DND-41 (cell line): Measurements from ENCODE around the gene ARHGAP8.

Experiments
- EZH2 ChIP-seq: IDR thresholded peaks from 3 replicates; pipeline ENCODE4 v1.6.1; 2012; ENCODE audit warnings: borderline replicate concordance, low read depth, mild to moderate bottlenecking, moderate library complexity, low read length, inconsistent platforms; ENCODE audit not compliant: severe bottlenecking
- TF ChIP-seq, protein P1 (sequence below): IDR thresholded peaks from 2 replicates; pipeline ENCODE4 v1.5.1; 2012; ENCODE audit warnings: borderline replicate concordance, low read length, moderate library complexity, mild to moderate bottlenecking; ENCODE audit not compliant: poor library complexity, severe bottlenecking; ENCODE audit errors: extremely low read depth

DNA sequence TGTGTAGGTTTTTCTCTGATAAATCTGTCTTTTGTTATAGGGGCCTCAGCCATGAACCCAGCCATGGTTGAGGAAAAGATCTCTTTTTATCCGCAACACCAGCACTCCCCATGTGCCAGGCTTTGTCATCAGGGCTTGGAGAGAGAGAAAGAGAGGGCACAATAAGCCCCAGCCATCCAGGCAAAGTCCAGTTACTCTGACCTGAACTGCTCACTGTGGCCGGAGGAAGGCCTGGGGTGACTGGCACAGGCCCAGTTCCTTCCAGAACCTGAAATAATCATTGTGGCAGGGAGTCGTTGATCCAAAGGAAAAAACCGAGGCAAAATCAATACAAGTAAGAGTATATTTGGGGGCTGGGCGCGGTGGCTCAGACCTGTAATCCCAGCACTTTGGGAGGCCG lies 3.9 kb upstream of the ARHGAP8 start:
- TF ChIP-seq, protein P1, sequence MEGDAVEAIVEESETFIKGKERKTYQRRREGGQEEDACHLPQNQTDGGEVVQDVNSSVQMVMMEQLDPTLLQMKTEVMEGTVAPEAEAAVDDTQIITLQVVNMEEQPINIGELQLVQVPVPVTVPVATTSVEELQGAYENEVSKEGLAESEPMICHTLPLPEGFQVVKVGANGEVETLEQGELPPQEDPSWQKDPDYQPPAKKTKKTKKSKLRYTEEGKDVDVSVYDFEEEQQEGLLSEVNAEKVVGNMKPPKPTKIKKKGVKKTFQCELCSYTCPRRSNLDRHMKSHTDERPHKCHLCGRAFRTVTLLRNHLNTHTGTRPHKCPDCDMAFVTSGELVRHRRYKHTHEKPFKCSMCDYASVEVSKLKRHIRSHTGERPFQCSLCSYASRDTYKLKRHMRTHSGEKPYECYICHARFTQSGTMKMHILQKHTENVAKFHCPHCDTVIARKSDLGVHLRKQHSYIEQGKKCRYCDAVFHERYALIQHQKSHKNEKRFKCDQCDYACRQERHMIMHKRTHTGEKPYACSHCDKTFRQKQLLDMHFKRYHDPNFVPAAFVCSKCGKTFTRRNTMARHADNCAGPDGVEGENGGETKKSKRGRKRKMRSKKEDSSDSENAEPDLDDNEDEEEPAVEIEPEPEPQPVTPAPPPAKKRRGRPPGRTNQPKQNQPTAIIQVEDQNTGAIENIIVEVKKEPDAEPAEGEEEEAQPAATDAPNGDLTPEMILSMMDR = no peak
- no peak for TF ChIP-seq EZH2
